OCI-LY7 (cell line): ENCODE data around the gene ANKRD36B. TPM values are rescaled to one million over a fixed set of nuclear protein-coding genes. Genes with fewer than 3 reads are reported as not detected.
"Not testable (repeated sequence)": the region's sequence is repeated elsewhere in the genome, so short reads cannot be mapped to it uniquely, and the experiment has no call there.

Source experiments
- BruUV-seq: library from RNA; stranded (reverse); fragments of 400-500 nt; replicated peaks from 2 replicates; lab custom pipeline; 2021; lab: Mats Ljungman, UMichigan
- CTCF ChIA-PET: fragments of 300-600 bp; sonication (Branson Sonifier 250); formaldehyde crosslinking; loops from one replicate; lab custom pipeline; 2022; ENCODE audit warnings: antibody characterized with exemption; ENCODE audit not compliant: unreplicated experiment; lab: Charles Lee
- POLR2A ChIA-PET: fragments of 300-600 bp; sonication (Branson Sonifier 250); formaldehyde crosslinking; loops from one replicate; lab custom pipeline; 2022; ENCODE audit warnings: antibody characterized with exemption; lab: Charles Lee
- DNase-seq: peaks from one replicate; pipeline ENCODE4 v3.0.0-alpha.2; 2015; ENCODE audit warnings: low spot score
- H2AFZ ChIP-seq: fragments of 200-600 bp; sonication (generic), shearing (Covaris generic); 2 replicates; pipeline ENCODE4 v1.6.1; 2014; ENCODE audit warnings: mild to moderate bottlenecking, antibody characterized with exemption, low read length, moderate library complexity
- H3K27ac ChIP-seq: fragments of 200-600 bp; sonication (generic); 2 replicates; pipeline ENCODE4 v1.5.1; 2014; ENCODE audit warnings: mixed run types, low read depth, mild to moderate bottlenecking, moderate library complexity, low read length, inconsistent platforms; ENCODE audit not compliant: poor library complexity, severe bottlenecking
- H3K36me3 ChIP-seq: fragments of 200-600 bp; sonication (generic); 2 replicates; pipeline ENCODE4 v1.6.1; 2014; ENCODE audit warnings: mild to moderate bottlenecking, antibody characterized with exemption, low read length, moderate library complexity, mixed read lengths; ENCODE audit not compliant: insufficient read depth
- H3K4me1 ChIP-seq: fragments of 200-600 bp; sonication (generic); 2 replicates; pipeline ENCODE4 v1.5.1; 2014; ENCODE audit warnings: mild to moderate bottlenecking, low read length; ENCODE audit not compliant: insufficient read depth, poor library complexity, severe bottlenecking
- H3K4me2 ChIP-seq: fragments of 200-600 bp; sonication (generic); 2 replicates; pipeline ENCODE4 v1.6.1; 2014; ENCODE audit warnings: mild to moderate bottlenecking, low read length
- H3K4me3 ChIP-seq: fragments of 200-600 bp; sonication (generic); 2 replicates; pipeline ENCODE4 v1.5.1; 2014; ENCODE audit warnings: mild to moderate bottlenecking, low read depth, low read length; ENCODE audit not compliant: poor library complexity, severe bottlenecking
- H3K79me2 ChIP-seq: fragments of 200-600 bp; sonication (generic); 2 replicates; pipeline ENCODE4 v1.6.1; 2016; ENCODE audit warnings: low read depth, mild to moderate bottlenecking, low read length, moderate library complexity, mixed read lengths; ENCODE audit not compliant: insufficient read depth
- H3K9me2 ChIP-seq: fragments of 200-600 bp; sonication (generic); 2 replicates; pipeline ENCODE4 v1.6.1; 2016; ENCODE audit warnings: mild to moderate bottlenecking, low read length, mixed read lengths; ENCODE audit not compliant: insufficient read depth
- H3K9me3 ChIP-seq: fragments of 200-600 bp; sonication (generic); 2 replicates; pipeline ENCODE4 v1.6.1; 2014; ENCODE audit warnings: mild to moderate bottlenecking, mixed run types, low read length, mixed read lengths
- H4K20me1 ChIP-seq: fragments of 200-600 bp; sonication (generic); 2 replicates; pipeline ENCODE4 v1.6.1; 2014; ENCODE audit warnings: mild to moderate bottlenecking, antibody characterized with exemption, low read length, moderate library complexity, mixed read lengths; ENCODE audit not compliant: insufficient read depth
- CTCF ChIP-seq: fragments of 200-600 bp; sonication (generic); conservative IDR thresholded peaks from 2 replicates; pipeline ENCODE4 v1.5.1; 2014; ENCODE audit warnings: mild to moderate bottlenecking, antibody characterized with exemption, low read length, moderate library complexity, mixed read lengths
- intact Hi-C: fragments of 100-400 bp; cut with micrococcal nuclease; formaldehyde crosslinking; loops from one replicate; pipeline ENCODE4 v1.10.0; 2022; ENCODE audit not compliant: unreplicated experiment
- total RNA-seq, 2 experiments: library from RNA; depleted of rRNA in 1 of 2; stranded (reverse); fragments of >200 nt in 1 of 2; shearing (Covaris generic) in 1 of 2; gene quantifications; 2 replicates each; pipeline ENCODE4 v1.2.3, GENCODE V29; 2014 to 2022

The ANKRD36B gene
- total RNA-seq, 2 experiments from 2014 or later = 59.6 to 84.9 TPM

GRCh38 chr2:97590515-97591394 is 1.1 kb upstream of the ANKRD36B start:
- peak overlapping the region; percentile 89 for H3K27ac ChIP-seq
- peak; percentile 89 for DNase-seq
- H2AFZ ChIP-seq = peak overlapping the region; percentile 99
- peak; percentile 91 for TF ChIP-seq CTCF
- peak overlapping the region; percentile 98 for H3K4me2 ChIP-seq
- ChIA-PET CTCF (interaction anchor here (0.8 to 1.0 kb wide), 2 partner anchors 107 to 110 kb away, joined by 3 to 4 read pairs; no protein-coding TSS in a partner anchor), POLR2A (interaction anchor here (1.0 kb wide), 1 partner anchor 140 kb away, joined by 5 read pairs; no protein-coding TSS in a partner anchor)
- not testable (repeated sequence) for BruUV-seq, H3K9me2 ChIP-seq, H3K9me3 ChIP-seq, H3K4me1 ChIP-seq, H3K36me3 ChIP-seq, H4K20me1 ChIP-seq
- peak overlapping the region; percentile 68 for H3K4me3 ChIP-seq
- H3K79me2 ChIP-seq = peaks cover 16% of the 10 kb centered on the region
- intact Hi-C loops = loop anchor here (2.0 kb wide), 3 partner anchors 74 to 794 kb away; partner anchors contain the start of gene ACTR1B

- H3K9me3 ChIP-seq, CTCF ChIA-PET, DNase-seq, intact Hi-C loops, H3K36me3 ChIP-seq, H3K4me1 ChIP-seq, BruUV-seq, H4K20me1 ChIP-seq, H3K9me2 ChIP-seq: not testable (repeated sequence)
- H3K79me2 ChIP-seq = peaks cover 16% of the 10 kb centered on the region
- 0 out of 2 replicates have a peak overlapping the region, but pooled peaks have one; percentile 54 for H2AFZ ChIP-seq
- POLR2A ChIA-PET = interaction anchor here (1.0 kb wide), 1 partner anchor 75 kb away, joined by 3 read pairs; the partner anchor contains the start of gene ACTR1B
- peak overlapping the region; percentile 88 for H3K27ac ChIP-seq
- H3K4me2 ChIP-seq = peak overlapping the region; percentile 63; the same call in 1 of the 2 replicates
- H3K4me3 ChIP-seq = peak overlapping the region; percentile 73
These were observed 450 bp downstream of the ANKRD36B start for GRCh38 chr2:97589257-97589597.

GRCh38 chr2:97565674-97566073 is 24.0 kb downstream of the ANKRD36B start:
- DNase-seq, BruUV-seq, POLR2A ChIA-PET, H3K9me3 ChIP-seq, intact Hi-C loops, H3K36me3 ChIP-seq, H3K27ac ChIP-seq, H3K4me3 ChIP-seq, H2AFZ ChIP-seq, H3K79me2 ChIP-seq, CTCF ChIA-PET, H3K9me2 ChIP-seq, H4K20me1 ChIP-seq, H3K4me2 ChIP-seq, H3K4me1 ChIP-seq: not testable (repeated sequence)

GRCh38 chr2:97552406-97552805 is 37.3 kb downstream of the ANKRD36B start:
- POLR2A ChIA-PET, BruUV-seq, DNase-seq, H3K4me1 ChIP-seq, H3K27ac ChIP-seq, H3K4me2 ChIP-seq, H2AFZ ChIP-seq, intact Hi-C loops, H3K4me3 ChIP-seq, H3K9me3 ChIP-seq, H4K20me1 ChIP-seq, H3K9me2 ChIP-seq, CTCF ChIA-PET, H3K79me2 ChIP-seq: not testable (repeated sequence)
- H3K36me3 ChIP-seq = peaks cover 29% of the 10 kb centered on the region; the same call in 1 of the 2 replicates

GRCh38 chr2:97550498-97550897 is 39.2 kb downstream of the ANKRD36B start:
- H3K79me2 ChIP-seq, H2AFZ ChIP-seq, H3K4me3 ChIP-seq, H3K4me2 ChIP-seq, CTCF ChIA-PET, H3K9me3 ChIP-seq, DNase-seq, intact Hi-C loops, H3K4me1 ChIP-seq, POLR2A ChIA-PET, H3K9me2 ChIP-seq, H3K27ac ChIP-seq, BruUV-seq, H4K20me1 ChIP-seq: not testable (repeated sequence)
- H3K36me3 ChIP-seq = peaks cover 26% of the 10 kb centered on the region; the same call in 1 of the 2 replicates
